ENCODE measurements around the gene ADCY1. TPM values are rescaled to one million over a fixed set of nuclear protein-coding genes. Genes with fewer than 3 reads are reported as not detected.
A peak's percentile ranks its signal among the peaks of the same experiment; 100 is the strongest.

The ADCY1 gene
- total RNA-seq, 6 donors from 2014 or later: 0.46 to 4.1 (median 1.2) TPM

- no peak for TF ChIP-seq EP300 (IDR thresholded peaks at IDR 0.05)
- Histone ChIP-seq H3K36me3 (no peaks in the 10 kb centered on the region), H3K4me3 (peak overlapping the region in 3 of 4 donors; percentile 48 to 60 (median 57)), H3K9me3 (no peaks in the 10 kb centered on the region), H3K4me1 (peaks cover 10 to 22% (median 13%) of the 10 kb centered on the region in 4 donors), H3K27me3 (peaks cover 0 to 16% (median 7%) of the 10 kb centered on the region in 4 donors), H3K27ac (no peak overlapping the region)
- ATAC-seq (ENCODE audit: low FRiP score in 2 of 2) (no peak), DNase-seq (no peak)
- WGBS, 2 donors: 3% methylated on average over 8 of the region's 60 CpGs; no CpG with 5 or more reads in 1 of the 2 donors
Observed at GRCh38 chr7:45574416-45574668, 174 bp downstream of the ADCY1 start.

GRCh38 chr7:45574669-45575500, 717 bp downstream of the ADCY1 start:
- H3K27ac ChIP-seq: no peak overlapping the region
- no peaks in the 10 kb centered on the region for H3K9me3 ChIP-seq
- peak in 1 of 6 experiments; percentile 14 for TF ChIP-seq CTCF (IDR thresholded peaks at IDR 0.05)
- TF ChIP-seq POLR2AphosphoS5 (IDR thresholded peaks at IDR 0.05): no peak
- H3K4me3 ChIP-seq: peak overlapping the region; percentile 34 to 60 (median 52)
- 2 to 5% methylated on average over 11 to 22 of the region's 72 CpGs for WGBS, 2 donors
- DNase-seq: peak in 1 of 2 donors; percentile 86
- peak in 1 of 2 donors; percentile 65 for ATAC-seq (ENCODE audit: low FRiP score in 2 of 2)
- peaks cover 10 to 22% (median 13%) of the 10 kb centered on the region in 4 donors for H3K4me1 ChIP-seq
- H3K36me3 ChIP-seq: no peaks in the 10 kb centered on the region
- H3K27me3 ChIP-seq: peaks cover 0 to 16% (median 7%) of the 10 kb centered on the region in 4 donors

GRCh38 chr7:45575501-45576248, 1.5 kb downstream of the ADCY1 start:
- Histone ChIP-seq H3K27ac (no peak overlapping the region), H3K9me3 (no peaks in the 10 kb centered on the region), H3K36me3 (no peaks in the 10 kb centered on the region), H3K27me3 (peaks cover 0 to 16% (median 7%) of the 10 kb centered on the region in 4 donors), H3K4me1 (peaks cover 10 to 22% (median 13%) of the 10 kb centered on the region in 4 donors), H3K4me3 (peak overlapping the region in 3 of 4 donors; percentile 48 to 60 (median 57))
- 18 to 29% methylated on average over 8 to 36 of the region's 36 CpGs for WGBS, 2 donors
- TF ChIP-seq CTCF (IDR thresholded peaks at IDR 0.05) (no peak), POLR2AphosphoS5 (IDR thresholded peaks at IDR 0.05) (no peak), POLR2A (IDR thresholded peaks at IDR 0.05) (no peak), EP300 (IDR thresholded peaks at IDR 0.05) (no peak)
- DNase-seq (no peak), ATAC-seq (ENCODE audit: low FRiP score in 2 of 2) (peak in 1 of 2 donors; percentile 5)

GRCh38 chr7:45576249-45576929, 2.2 kb downstream of the ADCY1 start:
- 71 to 78% methylated on average over 12 of the region's 12 CpGs for WGBS, 2 donors
- Histone ChIP-seq H3K4me3 (no peak overlapping the region), H3K27ac (no peak overlapping the region), H3K4me1 (peaks cover 10 to 22% (median 13%) of the 10 kb centered on the region in 4 donors), H3K27me3 (peaks cover 0 to 16% (median 7%) of the 10 kb centered on the region in 4 donors), H3K36me3 (no peaks in the 10 kb centered on the region), H3K9me3 (no peaks in the 10 kb centered on the region)
- ATAC-seq (ENCODE audit: low FRiP score in 2 of 2) (no peak), DNase-seq (no peak)
- TF ChIP-seq POLR2AphosphoS5 (IDR thresholded peaks at IDR 0.05) (no peak), EP300 (IDR thresholded peaks at IDR 0.05) (no peak), CTCF (IDR thresholded peaks at IDR 0.05) (no peak), POLR2A (IDR thresholded peaks at IDR 0.05) (no peak)

GRCh38 chr7:45578022-45578421, 3.9 kb downstream of the ADCY1 start:
- no peaks in the 10 kb centered on the region for H3K9me3 ChIP-seq
- ATAC-seq (ENCODE audit: low FRiP score in 2 of 2) (no peak), DNase-seq (no peak)
- WGBS, 2 donors: 50 to 83% methylated on average over 1 to 3 of the region's 3 CpGs
- no peak overlapping the region for H3K27ac ChIP-seq
- TF ChIP-seq EP300 (IDR thresholded peaks at IDR 0.05): no peak
- no peak for TF ChIP-seq CTCF (IDR thresholded peaks at IDR 0.05)
- no peak for TF ChIP-seq POLR2AphosphoS5 (IDR thresholded peaks at IDR 0.05)
- TF ChIP-seq POLR2A (IDR thresholded peaks at IDR 0.05): no peak
- H3K27me3 ChIP-seq: peaks cover 0 to 16% (median 7%) of the 10 kb centered on the region in 4 donors
- peaks cover 10 to 22% (median 13%) of the 10 kb centered on the region in 4 donors for H3K4me1 ChIP-seq
- no peak overlapping the region for H3K4me3 ChIP-seq
- H3K36me3 ChIP-seq: no peaks in the 10 kb centered on the region
